A549 (cell line): ENCODE measurements around the gene ARG2. TPM values are rescaled to one million over a fixed set of nuclear protein-coding genes. Genes with fewer than 3 reads are reported as not detected.

Experiments
- ATAC-seq, 2 experiments: fragments of 200-7000 bp in 1 of 2; fragments of >200 bp in 1 of 2; cut with Nextera tagmentation in 1 of 2; cut with Tn5 transposase in 1 of 2; 3 replicates each; pipeline versions ENCODE4 v1.8.0 to v1.9.1; 2018 to 2020; ENCODE audit warnings: mild to moderate bottlenecking in 1 of 2, moderate library complexity in 1 of 2
- CTCF ChIA-PET: fragments of 300-600 bp; sonication (Branson Sonifier 250); formaldehyde crosslinking; extraction: SDS; loops from one replicate; lab custom pipeline; 2021; ENCODE audit warnings: antibody characterized with exemption, inconsistent platforms; lab: Yijun Ruan, JAX
- POLR2A ChIA-PET: fragments of 350-600 bp; formaldehyde crosslinking; extraction: SDS; loops from one replicate; lab custom pipeline; 2021; ENCODE audit warnings: antibody characterized with exemption, inconsistent platforms; lab: Yijun Ruan, JAX
- DNase-seq, 2 experiments: peaks; one replicate each; pipeline versions ENCODE4 v3.0.0 to v3.0.0-alpha.2; 2011 to 2016; ENCODE audit warnings: low read depth in 1 of 2, low spot score in 1 of 2
- FAIRE-seq: peaks from 2 replicates; lab custom pipeline; 2011; peaks lifted over from hg19 to GRCh38; lab: Jason Lieb, UNC
- H3K27ac ChIP-seq, 2 experiments: fragments of >200 bp; sonication (Bioruptor Twin); formaldehyde crosslinking; 3 replicates each; pipeline ENCODE4 v1.5.1; 2016 to 2017
- H3K4me1 ChIP-seq: fragments of >200 bp; sonication (Bioruptor Twin); formaldehyde crosslinking; 3 replicates; pipeline ENCODE4 v1.6.1; 2016
- H3K4me2 ChIP-seq: fragments of >200 bp; sonication (Bioruptor Twin); formaldehyde crosslinking; 3 replicates; pipeline ENCODE4 v1.6.1; 2016
- H3K4me3 ChIP-seq: fragments of >200 bp; sonication (Bioruptor Twin); formaldehyde crosslinking; 3 replicates; pipeline ENCODE4 v1.5.1; 2016
- H3K9me3 ChIP-seq: fragments of >200 bp; sonication (Bioruptor Twin); formaldehyde crosslinking; 3 replicates; pipeline ENCODE4 v1.6.1; 2016
- CBX2 ChIP-seq: fragments of 200-600 bp; sonication (generic); IDR thresholded peaks from 2 replicates; pipeline ENCODE4 v1.6.1; 2016; ENCODE audit warnings: low read depth, mild to moderate bottlenecking, borderline replicate concordance
- CBX8 ChIP-seq: fragments of 200-600 bp; sonication (generic); IDR thresholded peaks from 2 replicates; pipeline ENCODE4 v1.6.1; 2016
- CEBPB ChIP-seq, 2 experiments: fragments of >200 bp in 1 of 2; sonication (Bioruptor Twin) in 1 of 2; formaldehyde crosslinking in 1 of 2; IDR thresholded peaks; 2 replicates each; pipeline ENCODE4 v1.6.1; 2012 to 2016
- CTCF ChIP-seq: fragments of >200 bp; sonication (Bioruptor Twin); formaldehyde crosslinking; IDR thresholded peaks from 3 replicates; pipeline ENCODE4 v1.5.1; 2016
- EP300 ChIP-seq, 2 experiments: fragments of >200 bp; sonication (Bioruptor Twin); formaldehyde crosslinking; IDR thresholded peaks; 2 replicates in 1 of 2; 3 replicates in 1 of 2; pipeline ENCODE4 v1.6.1; 2016 to 2017
- ESRRA ChIP-seq: fragments of 150-350 bp; IDR thresholded peaks from 2 replicates; pipeline ENCODE4 v1.6.1; 2014; ENCODE audit warnings: mild to moderate bottlenecking, low read length, borderline replicate concordance
- FOSB ChIP-seq: fragments of 250-450 bp; sonication (Bioruptor Pico); IDR thresholded peaks from 2 replicates; pipeline ENCODE4 v1.5.0; 2020; ENCODE audit warnings: mild to moderate bottlenecking, moderate library complexity
- HDAC2 ChIP-seq: fragments of 200-600 bp; sonication (generic); IDR thresholded peaks from 2 replicates; pipeline ENCODE4 v1.6.1; 2016
- HEYL ChIP-seq: fragments of 250-450 bp; sonication (Bioruptor Pico); IDR thresholded peaks from 2 replicates; pipeline ENCODE4 v1.8.0; 2021; ENCODE audit warnings: mild to moderate bottlenecking, moderate library complexity
- HMGXB4 ChIP-seq: fragments of 250-450 bp; sonication (Bioruptor Pico); IDR thresholded peaks from 2 replicates; pipeline ENCODE4 v1.5.0; 2021; ENCODE audit warnings: mild to moderate bottlenecking, moderate library complexity, borderline replicate concordance
- HOXA7 ChIP-seq: fragments of 250-450 bp; sonication (Bioruptor Pico); IDR thresholded peaks from 2 replicates; pipeline ENCODE4 v1.5.0; 2020; ENCODE audit warnings: mild to moderate bottlenecking, moderate library complexity
- JUN ChIP-seq, 2 experiments: fragments of >200 bp; sonication (Bioruptor Twin); formaldehyde crosslinking; IDR thresholded peaks; 2 replicates in 1 of 2; 3 replicates in 1 of 2; pipeline ENCODE4 v1.6.1; 2016 to 2017
- KDM1A ChIP-seq: fragments of 200-600 bp; sonication (generic); IDR thresholded peaks from 2 replicates; pipeline ENCODE4 v1.6.1; 2016; ENCODE audit warnings: low read depth, mild to moderate bottlenecking
- KDM5A ChIP-seq: fragments of 200-600 bp; sonication (generic); IDR thresholded peaks from 2 replicates; pipeline ENCODE4 v1.6.1; 2016; ENCODE audit warnings: antibody characterized with exemption, mild to moderate bottlenecking
- MAFK ChIP-seq: fragments of 450-650 bp; IDR thresholded peaks from 2 replicates; pipeline ENCODE4 v1.6.1; 2014; ENCODE audit not compliant: partially characterized antibody
- MAX ChIP-seq: IDR thresholded peaks from 2 replicates; pipeline ENCODE4 v1.6.1; 2012
- MYC ChIP-seq: IDR thresholded peaks from 2 replicates; pipeline ENCODE4 v1.6.1; 2012; ENCODE audit warnings: mild to moderate bottlenecking, inconsistent platforms, low read length, improper control_type of control experiment, borderline replicate concordance
- RAD21 ChIP-seq, 2 experiments: fragments of >200 bp in 1 of 2; sonication (Bioruptor Twin) in 1 of 2; formaldehyde crosslinking in 1 of 2; IDR thresholded peaks in 1 of 2; conservative IDR thresholded peaks in 1 of 2; 2 replicates in 1 of 2; 3 replicates in 1 of 2; pipeline ENCODE4 v1.6.1; 2012 to 2018; ENCODE audit warnings: inconsistent platforms in 1 of 2
- RFX5 ChIP-seq: fragments of 450-650 bp; IDR thresholded peaks from 2 replicates; pipeline ENCODE4 v1.7.1; 2014; ENCODE audit warnings: antibody characterized with exemption, mild to moderate bottlenecking, moderate library complexity
- SMC3 ChIP-seq: fragments of >200 bp; sonication (Bioruptor Twin); formaldehyde crosslinking; IDR thresholded peaks from 3 replicates; pipeline ENCODE4 v1.6.1; 2018; ENCODE audit warnings: inconsistent platforms
- TP53 ChIP-seq: fragments of 250-450 bp; sonication (Bioruptor Pico); IDR thresholded peaks from 2 replicates; pipeline ENCODE4 v1.5.0; 2021; ENCODE audit warnings: mild to moderate bottlenecking, moderate library complexity
- ZFP36 ChIP-seq: fragments of 450-650 bp; IDR thresholded peaks from 2 replicates; pipeline ENCODE4 v1.6.1; 2014; ENCODE audit warnings: borderline replicate concordance; ENCODE audit not compliant: partially characterized antibody
- ZSCAN20 ChIP-seq: fragments of 250-450 bp; sonication (Bioruptor Pico); IDR thresholded peaks from 2 replicates; pipeline ENCODE4 v1.8.0; 2022; ENCODE audit warnings: mild to moderate bottlenecking, moderate library complexity
- WGBS: methylation state at CpG from one replicate; pipeline ENCODE4 v1.1.6; 2017; ENCODE audit errors: missing lambda C conversion rate; 5-methylcytosine and 5-hydroxymethylcytosine counted together
- polyA plus RNA-seq, 4 experiments: library from polyadenylated mRNA; depleted of rRNA in 3 of 4; stranded (reverse); fragments of >200 nt; fragmentation: RNase III in 1 of 4; extraction: RNeasy Plus Mini Kit Qiagen cat#74134 plus additional on column Dnase treatment in 1 of 4; gene quantifications; 2 replicates in 3 of 4; 3 replicates in 1 of 4; pipeline ENCODE4 v1.2.3, GENCODE V29; 2011 to 2017

The ARG2 gene
- polyA plus RNA-seq, 2 of the 4 experiments (the other 2 are of a cell fraction), result 1.8 to 2.5 TPM

DNA sequence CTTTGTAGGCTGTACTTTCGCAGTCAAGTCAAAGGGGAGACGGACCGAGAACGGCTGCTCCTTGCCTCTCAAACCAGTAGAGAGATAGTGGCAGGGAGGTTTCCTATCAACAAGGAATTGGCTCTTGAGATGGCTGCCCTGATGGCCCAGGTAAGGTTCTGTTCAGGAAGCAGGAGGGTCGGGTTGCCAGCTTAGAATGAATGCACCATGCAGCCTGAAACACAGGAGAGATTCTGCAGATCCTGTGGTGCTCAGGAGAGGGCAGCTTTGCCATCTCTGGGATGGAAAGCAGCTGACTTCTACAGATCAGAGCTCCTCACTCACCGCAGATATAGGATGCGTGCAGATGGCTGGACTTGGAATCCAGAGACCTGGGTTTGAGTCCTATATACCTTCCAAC is 37.7 kb upstream of the ARG2 start:
- WGBS, result 71% methylated on average over 7 of the region's 7 CpGs
- ChIA-PET POLR2A (interaction anchor here (1.0 kb wide), 1 partner anchor 122 kb away, joined by 3 read pairs; no protein-coding TSS in a partner anchor), CTCF (interaction anchor here (0.9 to 31.9 kb wide), 10 partner anchors 9 to 158 kb away, joined by 3 to 517 read pairs (median 28); partner anchors contain the start of genes RDH12 and VTI1B)
- FAIRE-seq, result no peak
- no peak for DNase-seq
- H3K4me2 ChIP-seq, result no peak overlapping the region
- no peak overlapping the region for H3K27ac ChIP-seq
- no peaks in the 10 kb centered on the region for H3K9me3 ChIP-seq
- no peak overlapping the region for H3K4me3 ChIP-seq
- peak in 1 of 2 experiments; percentile 26; a peak in 1 of 6 replicates for ATAC-seq
- H3K4me1 ChIP-seq, result no peaks in the 10 kb centered on the region
- TF ChIP-seq MYC (no peak), HEYL (CRISPR knock-in tag) (no peak), KDM5A (no peak), EP300 (IDR thresholded peaks at IDR 0.05) (no peak), ESRRA (no peak), MAX (no peak), FOSB (CRISPR knock-in tag) (no peak), HDAC2 (no peak), ZSCAN20 (CRISPR knock-in tag) (no peak), TP53 (CRISPR knock-in tag) (no peak), KDM1A (no peak), CBX2 (no peak), RFX5 (no peak), CBX8 (no peak), JUN (IDR thresholded peaks at IDR 0.05) (no peak), CEBPB (IDR thresholded peaks at IDR 0.05) (no peak), HOXA7 (CRISPR knock-in tag) (no peak), HMGXB4 (CRISPR knock-in tag) (no peak), MAFK (no peak), ZFP36 (no peak)

DNA sequence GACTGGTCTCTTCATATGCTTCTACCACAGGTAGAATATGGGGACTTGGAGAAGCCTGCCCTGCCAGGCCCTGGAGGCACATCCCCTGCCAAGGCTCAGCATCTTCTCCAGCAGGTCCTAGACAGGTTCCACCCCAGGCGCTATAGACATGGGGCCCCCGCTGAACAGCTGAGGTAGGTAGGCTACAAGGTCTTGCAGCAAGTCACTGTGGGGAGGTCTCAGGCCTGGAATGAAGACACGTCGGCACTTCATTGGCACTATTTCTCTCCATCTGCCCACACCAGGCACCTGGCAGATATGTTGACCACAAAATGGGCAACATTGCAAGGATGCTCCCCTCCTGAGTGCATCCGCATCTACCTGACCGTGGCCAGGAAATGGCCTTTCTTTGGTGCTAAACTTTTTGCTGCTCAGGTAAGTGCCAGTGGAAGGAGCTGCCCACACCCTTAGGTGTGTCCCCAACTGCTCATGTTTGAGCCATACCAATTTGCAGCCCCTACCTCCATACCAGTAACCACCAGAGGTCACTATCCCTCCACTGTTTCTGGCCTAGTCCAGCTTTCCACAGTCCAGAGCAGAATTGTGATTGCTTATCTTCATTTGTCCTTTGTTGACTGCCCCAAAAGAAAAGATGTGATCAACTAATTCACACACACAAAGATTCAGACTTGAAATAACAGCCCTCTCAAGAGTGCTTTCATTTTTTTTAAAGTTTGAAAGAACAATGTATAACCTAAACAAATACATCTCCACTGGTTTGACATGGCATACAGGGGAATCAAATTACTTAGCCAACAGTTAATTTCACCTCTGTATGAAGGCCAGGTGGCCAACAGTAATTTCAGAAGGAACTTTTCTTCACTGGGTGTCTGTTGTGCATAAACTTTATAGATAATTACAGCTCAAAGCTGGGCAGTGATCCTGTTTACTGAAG is 35.7 kb upstream of the ARG2 start:
- FAIRE-seq (no peak), ATAC-seq (peak; percentile 93 to 96), DNase-seq (peak; percentile 56 to 81)
- WGBS, result 62% methylated on average over 6 of the region's 6 CpGs
- Histone ChIP-seq H3K4me1 (no peaks in the 10 kb centered on the region), H3K4me3 (no peak overlapping the region), H3K9me3 (no peaks in the 10 kb centered on the region), H3K27ac (no peak overlapping the region), H3K4me2 (no peak overlapping the region)
- ChIA-PET CTCF (interaction anchor here (0.6 to 31.9 kb wide), 55 partner anchors 8 to 350 kb away, joined by 3 to 517 read pairs (median 5); partner anchors contain the start of genes ARG2, ATP6V1D, PIGH and PLEKHH1), POLR2A (interaction anchor here (1.0 to 1.8 kb wide), 2 partner anchors 111 to 121 kb away, joined by 5 read pairs; partner anchors contain the start of gene RDH11)
- no peak for TF ChIP-seq EP300 (IDR thresholded peaks at IDR 0.05)
- TF ChIP-seq SMC3, result peak; percentile 85
- TF ChIP-seq RAD21 (conservative IDR thresholded peaks at IDR 0.05 in 1 of 2, IDR thresholded peaks at IDR 0.05 in 1 of 2), result peak; percentile 80 to 88
- TF ChIP-seq MAX, result no peak
- peak; percentile 80 for TF ChIP-seq CTCF
